Stomach (tissue), 4 donors: ENCODE data around the gene BST1.

Source experiments
- CTCF ChIP-seq, 7 experiments: fragments of 450-650 bp in 4 of 7; fragments of 200-600 bp in 3 of 7; sonication (generic) in 3 of 7; IDR thresholded peaks; one replicate each; pipeline ENCODE4 v1.5.1; 2016 to 2019; ENCODE audit warnings: antibody characterized with exemption in 7 of 7, control low read depth in 2 of 7, mild to moderate bottlenecking in 1 of 7
- POLR2A ChIP-seq, 4 donors: fragments of 450-650 bp; IDR thresholded peaks; one replicate each; pipeline ENCODE4 v1.6.1; 2016; ENCODE audit warnings: antibody characterized with exemption in 4 of 4, control low read depth in 2 of 4, mild to moderate bottlenecking in 1 of 4, moderate library complexity in 1 of 4
- POLR2AphosphoS5 ChIP-seq, 3 donors: sonication (generic); formaldehyde crosslinking; IDR thresholded peaks; one replicate each; pipeline ENCODE4 v1.6.1; 2016; ENCODE audit warnings: antibody characterized with exemption in 3 of 3

GRCh38 chr4:15692602-15693001, 10.3 kb upstream of the BST1 start:
- TF ChIP-seq CTCF (IDR thresholded peaks at IDR 0.05) (no peak), POLR2AphosphoS5 (IDR thresholded peaks at IDR 0.05) (no peak), POLR2A (IDR thresholded peaks at IDR 0.05) (no peak)
